Measurements from ENCODE around the gene QSOX1.

QSOX1 gene

GRCh38 chr1:180168786-180169639 is 14.3 kb downstream of the QSOX1 start:
- H3K27ac Mint-ChIP-seq, result no peak overlapping the region
- TF ChIP-seq CTCF (IDR thresholded peaks at IDR 0.05; ENCODE audit: unreplicated experiment in 3 of 3), result peak; percentile 19 to 45 (median 26)
- no peak overlapping the region for H3K4me3 Mint-ChIP-seq
- peaks cover 25% of the 10 kb centered on the region for H3K4me1 Mint-ChIP-seq
- H3K9me3 Mint-ChIP-seq, result no peaks in the 10 kb centered on the region
- peaks cover 3% of the 10 kb centered on the region for H3K36me3 Mint-ChIP-seq (ENCODE audit: low read depth)
- peaks cover 3% of the 10 kb centered on the region for H3K27me3 Mint-ChIP-seq (ENCODE audit: low read depth)

GRCh38 chr1:180169640-180170195 is 15.0 kb downstream of the QSOX1 start:
- peaks cover 3% of the 10 kb centered on the region for H3K27me3 Mint-ChIP-seq (ENCODE audit: low read depth)
- no peak overlapping the region for H3K27ac Mint-ChIP-seq
- no peak for TF ChIP-seq CTCF (IDR thresholded peaks at IDR 0.05; ENCODE audit: unreplicated experiment in 3 of 3)
- H3K4me1 Mint-ChIP-seq, result peaks cover 25% of the 10 kb centered on the region
- no peak overlapping the region for H3K4me3 Mint-ChIP-seq
- no peaks in the 10 kb centered on the region for H3K9me3 Mint-ChIP-seq
- H3K36me3 Mint-ChIP-seq (ENCODE audit: low read depth), result peaks cover 3% of the 10 kb centered on the region

- H3K4me3 Mint-ChIP-seq, result no peak overlapping the region
- no peak overlapping the region for H3K27ac Mint-ChIP-seq
- H3K27me3 Mint-ChIP-seq (ENCODE audit: low read depth), result no peaks in the 10 kb centered on the region
- no peaks in the 10 kb centered on the region for H3K9me3 Mint-ChIP-seq
- peaks cover 23% of the 10 kb centered on the region for H3K4me1 Mint-ChIP-seq
- H3K36me3 Mint-ChIP-seq (ENCODE audit: low read depth), result peaks cover 3% of the 10 kb centered on the region
- no peak for TF ChIP-seq CTCF (IDR thresholded peaks at IDR 0.05; ENCODE audit: unreplicated experiment in 3 of 3)
Observed at GRCh38 chr1:180170546-180171151, 16.0 kb downstream of the QSOX1 start.

- H3K36me3 Mint-ChIP-seq (ENCODE audit: low read depth), result peaks cover 3% of the 10 kb centered on the region
- H3K27me3 Mint-ChIP-seq (ENCODE audit: low read depth), result no peaks in the 10 kb centered on the region
- no peak overlapping the region for H3K27ac Mint-ChIP-seq
- H3K4me3 Mint-ChIP-seq, result no peak overlapping the region
- peaks cover 15% of the 10 kb centered on the region for H3K4me1 Mint-ChIP-seq
- no peak for TF ChIP-seq CTCF (IDR thresholded peaks at IDR 0.05; ENCODE audit: unreplicated experiment in 3 of 3)
- H3K9me3 Mint-ChIP-seq, result no peaks in the 10 kb centered on the region
Observed at GRCh38 chr1:180171691-180172090, 17.0 kb downstream of the QSOX1 start.

- Mint-ChIP-seq H3K36me3 (ENCODE audit: low read depth) (peaks cover 3% of the 10 kb centered on the region), H3K4me1 (peaks cover 7% of the 10 kb centered on the region), H3K27me3 (ENCODE audit: low read depth) (no peaks in the 10 kb centered on the region), H3K4me3 (no peak overlapping the region), H3K9me3 (no peaks in the 10 kb centered on the region), H3K27ac (no peak overlapping the region)
- TF ChIP-seq CTCF (IDR thresholded peaks at IDR 0.05; ENCODE audit: unreplicated experiment in 3 of 3), result no peak
Observed at GRCh38 chr1:180173451-180173850, 18.8 kb downstream of the QSOX1 start.
